ENCODE measurements around the gene ARPC1B. TPM values are rescaled to one million over a fixed set of nuclear protein-coding genes. Genes with fewer than 3 reads are reported as not detected.

ARPC1B gene
- total RNA-seq, 2 donors from 2014 or later: 141 to 143 TPM

DNA sequence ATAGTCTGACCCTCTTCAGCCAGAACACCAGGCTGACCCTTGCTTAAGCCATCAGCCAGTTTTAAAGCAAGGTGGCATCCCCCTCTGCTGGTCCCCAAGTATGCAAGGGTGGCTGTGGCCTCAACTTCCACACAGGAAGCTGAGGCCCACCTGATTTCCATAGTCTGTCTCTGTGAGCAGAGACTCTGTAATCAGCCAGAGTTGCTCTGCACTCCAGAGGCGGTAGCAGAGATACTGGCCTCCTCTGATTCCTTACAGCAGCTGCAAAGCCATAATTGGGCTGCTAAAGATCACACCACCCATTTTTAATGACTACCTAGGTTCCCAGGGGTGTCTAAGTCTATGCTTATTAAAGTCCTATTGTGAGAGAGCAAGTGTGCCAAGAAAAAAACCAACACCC, 32.0 kb downstream of the ARPC1B start:
- H3K4me1 ChIP-seq: peaks cover 12% of the 10 kb centered on the region
- DNase-seq: no peak
- no peaks in the 10 kb centered on the region for H3K9me3 ChIP-seq
- no peaks in the 10 kb centered on the region for H3K27me3 ChIP-seq
- peaks cover 8% of the 10 kb centered on the region for H3K36me3 ChIP-seq
- H3K27ac ChIP-seq: no peak overlapping the region
- intact Hi-C loops (cut with DNase I): loop anchor here (5.0 kb wide), 1 partner anchor 34 kb away; the partner anchor contains the start of gene ARPC1B
- no peak overlapping the region for H3K4me3 ChIP-seq
- TF ChIP-seq, protein P1, sequence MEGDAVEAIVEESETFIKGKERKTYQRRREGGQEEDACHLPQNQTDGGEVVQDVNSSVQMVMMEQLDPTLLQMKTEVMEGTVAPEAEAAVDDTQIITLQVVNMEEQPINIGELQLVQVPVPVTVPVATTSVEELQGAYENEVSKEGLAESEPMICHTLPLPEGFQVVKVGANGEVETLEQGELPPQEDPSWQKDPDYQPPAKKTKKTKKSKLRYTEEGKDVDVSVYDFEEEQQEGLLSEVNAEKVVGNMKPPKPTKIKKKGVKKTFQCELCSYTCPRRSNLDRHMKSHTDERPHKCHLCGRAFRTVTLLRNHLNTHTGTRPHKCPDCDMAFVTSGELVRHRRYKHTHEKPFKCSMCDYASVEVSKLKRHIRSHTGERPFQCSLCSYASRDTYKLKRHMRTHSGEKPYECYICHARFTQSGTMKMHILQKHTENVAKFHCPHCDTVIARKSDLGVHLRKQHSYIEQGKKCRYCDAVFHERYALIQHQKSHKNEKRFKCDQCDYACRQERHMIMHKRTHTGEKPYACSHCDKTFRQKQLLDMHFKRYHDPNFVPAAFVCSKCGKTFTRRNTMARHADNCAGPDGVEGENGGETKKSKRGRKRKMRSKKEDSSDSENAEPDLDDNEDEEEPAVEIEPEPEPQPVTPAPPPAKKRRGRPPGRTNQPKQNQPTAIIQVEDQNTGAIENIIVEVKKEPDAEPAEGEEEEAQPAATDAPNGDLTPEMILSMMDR (IDR thresholded peaks at IDR 0.05): no peak
- no peak overlapping the region for H3K9ac ChIP-seq (ENCODE audit: low read depth in 2 of 2, low read length in 2 of 2)

DNA sequence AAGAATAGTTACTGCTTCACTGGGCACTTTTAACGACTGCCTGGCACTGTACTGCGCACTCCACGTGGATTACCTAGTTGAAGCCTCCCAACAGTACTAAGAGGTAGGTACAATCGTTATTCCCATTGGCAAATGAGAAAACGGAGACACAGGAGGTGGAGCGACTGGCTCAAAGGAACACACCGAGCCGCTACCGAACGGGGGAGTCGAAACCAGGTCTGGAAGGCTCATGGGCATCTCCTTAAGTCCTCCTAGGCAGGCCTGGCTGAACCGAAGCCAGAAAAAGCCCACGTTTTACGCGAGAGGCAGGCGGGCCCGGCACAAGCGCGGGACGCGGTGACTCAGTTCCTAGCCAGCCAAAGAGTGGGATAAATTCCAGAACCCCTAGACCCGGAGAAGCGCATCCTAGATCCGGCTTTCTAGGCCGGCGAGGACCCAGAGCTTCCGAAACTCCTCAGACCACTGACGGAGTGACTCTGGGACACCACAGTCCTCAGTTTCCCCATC, 33.4 kb downstream of the ARPC1B start:
- Histone ChIP-seq H3K9me3 (no peaks in the 10 kb centered on the region), H3K4me1 (peaks cover 12% of the 10 kb centered on the region), H3K4me3 (peak overlapping the region; percentile 90), H3K27me3 (no peaks in the 10 kb centered on the region), H3K27ac (peak overlapping the region; percentile 88), H3K36me3 (peaks cover 8% of the 10 kb centered on the region), H3K9ac (ENCODE audit: low read depth in 2 of 2, low read length in 2 of 2) (peak overlapping the region; percentile 91 to 99)
- intact Hi-C loops (cut with DNase I): loop anchor here (5.0 kb wide), 1 partner anchor 36 kb away; the partner anchor contains the start of gene ARPC1B
- peak; percentile 58 for DNase-seq
- TF ChIP-seq, protein P1 (IDR thresholded peaks at IDR 0.05): no peak

DNA sequence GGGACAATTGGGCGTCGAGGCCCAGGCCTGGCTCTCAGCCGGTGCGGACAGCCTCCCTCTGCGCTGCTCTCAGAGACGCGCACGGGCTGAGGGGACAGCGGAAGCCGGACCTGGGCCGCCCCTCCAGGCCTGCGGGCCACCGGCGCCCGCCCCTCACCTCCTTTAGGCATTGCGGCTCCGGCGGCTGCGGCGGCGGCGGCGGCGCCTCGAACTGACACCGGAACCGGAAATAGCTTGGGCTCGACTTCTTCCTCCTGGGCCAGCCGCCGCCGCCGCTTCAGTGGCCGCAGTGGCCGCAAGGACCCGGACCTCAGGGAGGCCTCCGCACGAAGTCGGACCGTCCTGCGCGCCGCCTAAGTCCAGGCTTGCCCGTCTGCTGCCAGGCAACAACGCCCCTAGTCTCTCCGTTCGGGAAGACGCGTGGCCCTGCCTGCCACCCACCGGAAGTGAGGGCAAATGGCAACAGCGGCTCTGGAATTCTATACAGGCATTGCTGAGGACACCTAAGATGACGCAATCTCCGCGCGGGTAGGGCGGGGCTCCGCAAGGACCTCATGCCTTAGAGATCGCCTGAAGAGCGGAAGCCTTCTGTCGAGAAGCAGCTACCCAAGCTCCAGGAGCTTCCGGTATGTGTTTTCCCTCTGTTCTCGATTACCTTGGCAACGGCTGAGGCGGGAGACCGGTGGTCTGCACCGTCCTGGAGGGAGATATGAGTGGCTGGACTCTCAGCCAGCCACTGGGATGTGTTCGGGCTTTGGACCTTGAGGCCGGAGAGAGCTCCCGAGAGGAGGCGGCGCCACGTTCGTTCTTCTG, 34.1 kb downstream of the ARPC1B start, which contains the start of the genes BUD31 and PDAP1:
BUD31 (plus strand) TSS at position 591 of the 813 bp plus-strand sequence. CDS start 2,124 bp downstream, outside the sequence.
PDAP1 (minus strand) TSS at position 219 of the 813 bp plus-strand sequence; CDS start at position 170, 49 bp downstream.
- Histone ChIP-seq H3K27ac (peak within 1 kb of the TSS; percentile 88), H3K4me3 (peak within 1 kb of the TSS; percentile 90), H3K36me3 (peaks cover 8% of the 10 kb centered on the region), H3K4me1 (peaks cover 12% of the 10 kb centered on the region), H3K9ac (ENCODE audit: low read depth in 2 of 2, low read length in 2 of 2) (peak within 1 kb of the TSS; percentile 91 to 99), H3K9me3 (no peaks in the 10 kb centered on the region), H3K27me3 (no peaks in the 10 kb centered on the region)
- peak; percentile 95 for DNase-seq
- TF ChIP-seq, protein P1 (IDR thresholded peaks at IDR 0.05): no peak
- intact Hi-C loops (cut with DNase I): loop anchor here (5.0 kb wide), 1 partner anchor 36 kb away; the partner anchor contains the start of gene ARPC1B

DNA sequence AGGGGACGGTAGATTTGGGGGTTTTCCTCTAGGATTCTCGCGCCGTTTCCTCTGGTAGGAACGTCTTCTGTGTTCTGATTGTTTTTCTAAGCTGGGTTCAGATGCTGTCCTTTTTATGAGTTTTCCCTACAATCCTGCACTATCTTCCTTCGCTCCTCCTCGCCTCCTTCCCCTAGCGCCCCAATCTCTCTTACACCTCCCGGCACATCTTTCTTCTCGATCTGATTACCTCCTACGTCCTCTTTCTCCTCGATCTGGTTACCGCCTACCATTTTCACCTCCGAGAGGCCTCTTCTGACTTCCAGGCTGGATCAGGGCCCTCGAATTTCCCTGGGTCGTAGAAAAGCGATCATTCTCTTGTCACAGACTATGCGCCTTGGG, 34.7 kb downstream of the ARPC1B start:
- Histone ChIP-seq H3K36me3 (peaks cover 8% of the 10 kb centered on the region), H3K9ac (ENCODE audit: low read depth in 2 of 2, low read length in 2 of 2) (peak overlapping the region; percentile 91 to 99), H3K4me1 (peaks cover 12% of the 10 kb centered on the region)

DNA sequence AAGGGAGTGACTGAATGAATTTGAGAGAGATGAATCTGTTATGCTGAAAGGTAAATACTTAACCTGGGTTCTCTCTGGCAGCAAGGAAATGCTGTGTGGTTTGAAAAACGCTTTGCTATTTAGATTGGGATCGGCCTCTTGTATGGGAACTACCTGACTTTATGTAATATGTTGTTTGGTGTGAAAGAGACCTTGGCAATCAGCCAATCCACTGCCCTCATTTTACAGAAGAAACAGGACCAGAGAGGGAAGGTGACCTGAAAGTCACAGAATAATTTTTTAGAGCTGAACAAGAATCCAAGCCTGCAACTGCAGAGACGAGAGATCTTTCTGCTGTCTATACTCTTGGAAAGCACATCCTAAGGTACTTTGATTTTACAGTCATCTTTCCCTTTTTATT, 35.3 kb downstream of the ARPC1B start:
- H3K4me3 ChIP-seq: peak overlapping the region; percentile 90
- H3K4me1 ChIP-seq: peaks cover 12% of the 10 kb centered on the region
- DNase-seq: no peak
- H3K27me3 ChIP-seq: no peaks in the 10 kb centered on the region
- peak overlapping the region in 1 of 2 donors; percentile 91 for H3K9ac ChIP-seq (ENCODE audit: low read depth in 2 of 2, low read length in 2 of 2)
- no peak overlapping the region for H3K27ac ChIP-seq
- intact Hi-C loops (cut with DNase I): loop anchor here (5.0 kb wide), 1 partner anchor 38 kb away; the partner anchor contains the start of gene ARPC1B
- H3K36me3 ChIP-seq: peaks cover 8% of the 10 kb centered on the region
- TF ChIP-seq, protein P1 (IDR thresholded peaks at IDR 0.05): no peak
- H3K9me3 ChIP-seq: no peaks in the 10 kb centered on the region

More for the DNA sequence above, 34.7 kb downstream of the ARPC1B start:
- peak overlapping the region; percentile 88 for H3K27ac ChIP-seq
- H3K9me3 ChIP-seq: no peaks in the 10 kb centered on the region
- TF ChIP-seq, protein P1 (IDR thresholded peaks at IDR 0.05): no peak
- H3K4me3 ChIP-seq: peak overlapping the region; percentile 90
- intact Hi-C loops (cut with DNase I): loop anchor here (5.0 kb wide), 1 partner anchor 37 kb away; the partner anchor contains the start of gene ARPC1B
- H3K27me3 ChIP-seq: no peaks in the 10 kb centered on the region
- no peak for DNase-seq

All from colonic mucosa (tissue), 4 donors.